HAP-1 (cell line): ENCODE results near the gene FBP1.

Experiments used
- DNase-seq, 2 experiments: peaks; one replicate each; pipeline ENCODE4 v3.0.0-alpha.2; 2016 to 2020; ENCODE audit warnings: low spot score in 2 of 2
- H3K27me3 ChIP-seq: fragments of 250-450 bp; sonication (Bioruptor Pico); 2 replicates; pipeline ENCODE4 v1.5.1; 2020; ENCODE audit warnings: low read depth, mild to moderate bottlenecking, moderate library complexity
- H3K36me3 ChIP-seq: fragments of 250-450 bp; sonication (Bioruptor Pico); replicated peaks from 2 replicates; pipeline ENCODE4 v1.5.1; 2020; ENCODE audit warnings: mild to moderate bottlenecking
- H3K4me1 ChIP-seq: fragments of 250-450 bp; sonication (Bioruptor Pico); 2 replicates; pipeline ENCODE4 v1.5.1; 2020; ENCODE audit warnings: mild to moderate bottlenecking
- H3K4me3 ChIP-seq: fragments of 250-450 bp; sonication (Bioruptor Pico); 2 replicates; pipeline ENCODE4 v1.5.1; 2020; ENCODE audit warnings: mild to moderate bottlenecking, moderate library complexity
- H3K9me3 ChIP-seq: fragments of 250-450 bp; sonication (Bioruptor Pico); 2 replicates; pipeline ENCODE4 v1.5.1; 2020; ENCODE audit warnings: mild to moderate bottlenecking, moderate library complexity
- in situ Hi-C: fragments of 300-500 bp; cut with MboI; formaldehyde crosslinking; loops from 3 replicates; pipeline ENCODE4 v1.14.3; 2020; ENCODE audit warnings: low sequenced_read_pairs, inconsistent platforms, mixed read lengths

The FBP1 gene

GRCh38 chr9:94639061-94639998 lies at the start of gene FBP1:
Gene FBP1 (minus strand): TSS chr9:94639518. CDS start chr9:94639310, 208 bp downstream.
- H3K27me3 ChIP-seq, result no peaks in the 10 kb centered on the region
- H3K4me1 ChIP-seq, result no peaks in the 10 kb centered on the region
- H3K36me3 ChIP-seq, result no peaks in the 10 kb centered on the region
- in situ Hi-C loops, result no loop called here
- H3K4me3 ChIP-seq, result peak within 1 kb of the TSS; percentile 7; the same call in 1 of the 2 replicates
- DNase-seq, result peak in 1 of 2 experiments; percentile 38
- H3K9me3 ChIP-seq, result no peaks in the 10 kb centered on the region

- no peaks in the 10 kb centered on the region for H3K9me3 ChIP-seq
- H3K36me3 ChIP-seq, result no peaks in the 10 kb centered on the region
- in situ Hi-C loops, result no loop called here
- DNase-seq, result no peak
- no peak overlapping the region for H3K4me3 ChIP-seq
- no peaks in the 10 kb centered on the region for H3K27me3 ChIP-seq
- H3K4me1 ChIP-seq, result no peaks in the 10 kb centered on the region
Observed at GRCh38 chr9:94687451-94687850, 48.1 kb upstream of the FBP1 start.

- Histone ChIP-seq H3K36me3 (no peaks in the 10 kb centered on the region), H3K9me3 (no peaks in the 10 kb centered on the region), H3K27me3 (no peaks in the 10 kb centered on the region), H3K4me1 (no peaks in the 10 kb centered on the region), H3K4me3 (no peak overlapping the region)
- DNase-seq, result no peak
- in situ Hi-C loops, result no loop called here
Observed at GRCh38 chr9:94685359-94685758, 46.0 kb upstream of the FBP1 start.

- Histone ChIP-seq H3K27me3 (no peaks in the 10 kb centered on the region), H3K4me3 (no peak overlapping the region), H3K9me3 (0 out of 2 replicates have a peak, but pooled peaks cover 2% of the 10 kb centered on the region), H3K4me1 (peaks cover 4% of the 10 kb centered on the region; the same call in 1 of the 2 replicates), H3K36me3 (no peaks in the 10 kb centered on the region)
- DNase-seq, result peak; percentile 58 to 82
- in situ Hi-C loops, result loop anchor here (5.0 kb wide), 1 partner anchor 446 kb away; no protein-coding TSS in a partner anchor
Observed at GRCh38 chr9:94681508-94681907, 42.2 kb upstream of the FBP1 start.

DNA sequence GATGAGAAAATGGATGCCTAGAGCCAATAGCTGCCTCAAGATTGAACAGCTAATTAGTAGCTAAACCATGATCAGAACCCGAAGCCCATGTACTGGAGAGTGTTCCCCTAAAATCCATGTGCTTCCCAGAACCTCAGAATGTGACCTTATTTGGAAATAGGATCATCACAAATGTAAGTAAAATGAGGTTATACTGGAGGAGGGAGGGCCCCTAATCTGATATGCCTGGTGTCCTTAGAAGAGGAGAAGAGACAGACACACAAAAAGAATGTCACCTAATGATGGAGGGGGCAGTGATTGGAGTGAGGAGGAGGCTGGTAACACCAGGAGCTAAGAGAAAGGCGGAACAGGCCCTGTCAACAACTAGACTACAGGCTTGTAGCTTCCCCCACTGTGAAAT lies 41.3 kb upstream of the FBP1 start:
- in situ Hi-C loops, result loop anchor here (5.0 kb wide), 1 partner anchor 447 kb away; no protein-coding TSS in a partner anchor

DNA sequence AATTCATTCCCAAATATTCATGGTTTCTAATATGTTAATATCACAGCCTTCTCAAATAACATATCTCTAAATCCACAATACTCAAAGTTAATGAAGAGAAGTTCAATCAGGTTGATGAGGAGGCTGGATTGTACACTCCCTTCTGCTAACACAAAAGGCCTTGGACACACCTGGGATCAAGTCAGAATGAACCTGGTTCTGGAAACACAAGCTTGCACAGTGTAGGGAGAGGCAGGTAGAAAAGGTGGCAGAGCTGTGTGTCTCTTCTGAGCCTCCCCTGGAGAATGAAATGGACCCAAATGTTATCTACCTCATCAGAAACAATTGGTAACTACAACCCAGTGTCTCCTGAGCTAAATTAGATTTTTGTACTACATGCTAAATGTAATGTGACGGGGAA lies 40.7 kb upstream of the FBP1 start:
- DNase-seq, result no peak
- H3K4me3 ChIP-seq, result no peak overlapping the region
- no peaks in the 10 kb centered on the region for H3K27me3 ChIP-seq
- H3K4me1 ChIP-seq, result peaks cover 4% of the 10 kb centered on the region; the same call in 1 of the 2 replicates
- in situ Hi-C loops, result loop anchor here (5.0 kb wide), 1 partner anchor 447 kb away; no protein-coding TSS in a partner anchor
- 0 out of 2 replicates have a peak, but pooled peaks cover 2% of the 10 kb centered on the region for H3K9me3 ChIP-seq
- H3K36me3 ChIP-seq, result no peaks in the 10 kb centered on the region

More for the DNA sequence above, 41.3 kb upstream of the FBP1 start:
- Histone ChIP-seq H3K27me3 (no peaks in the 10 kb centered on the region), H3K4me1 (peaks cover 4% of the 10 kb centered on the region; the same call in 1 of the 2 replicates), H3K4me3 (no peak overlapping the region), H3K9me3 (0 out of 2 replicates have a peak, but pooled peaks cover 2% of the 10 kb centered on the region), H3K36me3 (no peaks in the 10 kb centered on the region)
- no peak for DNase-seq

DNA sequence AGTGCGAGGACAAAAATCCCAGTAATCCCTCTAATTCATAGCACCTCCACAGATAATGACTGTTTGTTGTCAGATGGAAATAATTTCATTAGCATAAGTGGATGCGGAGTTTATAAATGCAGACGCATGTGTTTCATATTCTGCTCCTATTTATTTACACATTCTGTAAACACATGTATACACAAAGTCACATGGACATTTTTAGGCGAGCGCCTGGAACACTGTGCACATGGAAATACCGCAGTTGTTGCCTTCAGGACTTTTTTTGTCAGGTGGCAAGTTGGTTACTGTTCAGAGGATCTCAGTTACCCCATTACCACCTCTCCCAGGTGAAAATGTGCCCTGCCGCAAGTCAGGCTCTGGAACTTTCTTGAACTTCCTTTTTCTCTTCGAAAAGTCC lies 40.3 kb upstream of the FBP1 start:
- H3K9me3 ChIP-seq, result 0 out of 2 replicates have a peak, but pooled peaks cover 2% of the 10 kb centered on the region
- H3K36me3 ChIP-seq, result no peaks in the 10 kb centered on the region
- in situ Hi-C loops, result no loop called here
- H3K4me3 ChIP-seq, result no peak overlapping the region
- H3K4me1 ChIP-seq, result peaks cover 4% of the 10 kb centered on the region; the same call in 1 of the 2 replicates
- no peaks in the 10 kb centered on the region for H3K27me3 ChIP-seq
- DNase-seq, result no peak

- no peaks in the 10 kb centered on the region for H3K36me3 ChIP-seq
- 0 out of 2 replicates have a peak, but pooled peaks cover 2% of the 10 kb centered on the region for H3K9me3 ChIP-seq
- H3K27me3 ChIP-seq, result no peaks in the 10 kb centered on the region
- in situ Hi-C loops, result no loop called here
- no peak overlapping the region for H3K4me3 ChIP-seq
- peaks cover 4% of the 10 kb centered on the region; the same call in 1 of the 2 replicates for H3K4me1 ChIP-seq
- no peak for DNase-seq
Observed at GRCh38 chr9:94677929-94678328, 38.6 kb upstream of the FBP1 start.

GRCh38 chr9:94676446-94677131 lies 37.3 kb upstream of the FBP1 start:
- in situ Hi-C loops, result no loop called here
- Histone ChIP-seq H3K4me3 (no peak overlapping the region), H3K27me3 (no peaks in the 10 kb centered on the region), H3K9me3 (0 out of 2 replicates have a peak, but pooled peaks cover 2% of the 10 kb centered on the region), H3K36me3 (no peaks in the 10 kb centered on the region), H3K4me1 (peaks cover 4% of the 10 kb centered on the region; the same call in 1 of the 2 replicates)
- DNase-seq, result no peak

- Histone ChIP-seq H3K4me1 (peaks cover 4% of the 10 kb centered on the region; the same call in 1 of the 2 replicates), H3K36me3 (no peaks in the 10 kb centered on the region), H3K9me3 (0 out of 2 replicates have a peak, but pooled peaks cover 5% of the 10 kb centered on the region), H3K27me3 (no peaks in the 10 kb centered on the region), H3K4me3 (no peak overlapping the region)
- in situ Hi-C loops, result no loop called here
- no peak for DNase-seq
Observed at GRCh38 chr9:94675008-94675881, 35.9 kb upstream of the FBP1 start.

- no peaks in the 10 kb centered on the region for H3K36me3 ChIP-seq
- no peaks in the 10 kb centered on the region for H3K27me3 ChIP-seq
- H3K4me3 ChIP-seq, result no peak overlapping the region
- 0 out of 2 replicates have a peak, but pooled peaks cover 5% of the 10 kb centered on the region for H3K9me3 ChIP-seq
- in situ Hi-C loops, result no loop called here
- no peak for DNase-seq
- no peaks in the 10 kb centered on the region for H3K4me1 ChIP-seq
Observed at GRCh38 chr9:94672811-94673487, 33.6 kb upstream of the FBP1 start.

DNA sequence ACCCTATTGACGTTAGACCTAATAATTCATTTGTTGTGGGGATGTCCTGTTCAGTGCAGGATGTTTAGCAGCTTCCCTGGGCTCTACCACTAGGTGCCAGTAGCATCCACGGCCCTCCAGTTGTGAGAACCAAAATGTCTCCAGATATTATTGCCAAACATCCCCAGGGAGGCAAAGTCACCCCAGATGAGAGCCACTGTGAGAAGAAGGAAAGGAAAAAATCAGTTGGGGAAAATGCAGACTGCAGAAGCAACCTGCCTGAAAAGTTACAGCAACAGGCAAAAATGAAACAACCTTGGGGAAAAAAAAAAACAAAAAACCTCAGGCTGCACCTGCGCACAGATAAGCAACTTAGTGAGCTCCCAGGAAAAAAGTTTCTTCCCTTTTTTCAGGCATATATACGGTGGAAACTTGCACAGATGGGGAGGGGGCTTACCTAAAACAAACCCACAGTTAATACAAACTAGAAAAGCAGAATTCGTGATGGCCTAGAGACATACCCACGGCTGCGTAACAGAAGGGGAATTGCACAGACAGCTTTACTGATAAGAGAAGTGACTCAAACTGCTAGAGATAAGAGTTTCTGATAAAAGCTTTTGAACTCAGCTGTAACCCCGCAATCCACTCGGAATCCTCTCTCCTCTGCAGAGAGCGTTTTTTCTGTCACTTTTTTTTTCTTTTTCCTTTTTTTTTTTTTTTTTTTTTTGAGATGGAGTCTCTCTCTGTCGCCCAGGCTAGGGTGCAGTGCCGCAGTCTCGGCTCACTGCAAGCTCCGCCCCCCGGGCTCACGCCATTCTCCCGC lies 29.8 kb upstream of the FBP1 start:
- in situ Hi-C loops, result no loop called here
- Histone ChIP-seq H3K4me1 (peaks cover 4% of the 10 kb centered on the region), H3K4me3 (peak overlapping the region; percentile 20), H3K36me3 (no peaks in the 10 kb centered on the region), H3K27me3 (no peaks in the 10 kb centered on the region), H3K9me3 (0 out of 2 replicates have a peak, but pooled peaks cover 3% of the 10 kb centered on the region)
- peak; percentile 81 to 82 for DNase-seq
